Fibroblast of the aortic adventitia (primary cell): ENCODE measurements around the gene OR4D2. TPM values are rescaled to one million over a fixed set of nuclear protein-coding genes. Genes with fewer than 3 reads are reported as not detected.

Experiments
- DNase-seq: peaks from one replicate; pipeline ENCODE4 v3.0.0-alpha.2; 2010; ENCODE audit warnings: low read depth
- H3K4me3 ChIP-seq: 2 replicates; pipeline ENCODE4 v1.5.1; 2011; ENCODE audit warnings: low read depth, mild to moderate bottlenecking, control low read depth, low read length, moderate library complexity
- CTCF ChIP-seq: IDR thresholded peaks from 2 replicates; pipeline ENCODE4 v1.5.1; 2011; ENCODE audit warnings: mild to moderate bottlenecking, low read length, control low read depth, inconsistent platforms; ENCODE audit not compliant: insufficient read depth
- total RNA-seq: library from RNA; depleted of rRNA; stranded (reverse); fragments of >200 nt; gene quantifications from 2 replicates; pipeline ENCODE4 v1.2.3, GENCODE V29; 2012; ENCODE audit warnings: low replicate concordance

Gene OR4D2
- total RNA-seq, 1 donor = not detected

- TF ChIP-seq CTCF = no peak
- no peak overlapping the region for H3K4me3 ChIP-seq
- DNase-seq = no peak
Measured at GRCh38 chr17:58191241-58191896, 24.6 kb downstream of the OR4D2 start.

GRCh38 chr17:58192612-58193011 lies 25.8 kb downstream of the OR4D2 start, which contains the start of gene EPX:
Gene EPX, plus strand, starts transcription at chr17:58192726. Its CDS starts 121 bp downstream, at chr17:58192847.
- no peak for DNase-seq
- no peak within 1 kb of the TSS for H3K4me3 ChIP-seq
- no peak for TF ChIP-seq CTCF

- DNase-seq = no peak
- no peak for TF ChIP-seq CTCF
- H3K4me3 ChIP-seq = no peak overlapping the region
Measured at GRCh38 chr17:58193641-58194255, 27.0 kb downstream of the OR4D2 start.

GRCh38 chr17:58195518-58196123 lies 28.8 kb downstream of the OR4D2 start:
- H3K4me3 ChIP-seq = no peak overlapping the region
- no peak for TF ChIP-seq CTCF
- no peak for DNase-seq

- TF ChIP-seq CTCF = no peak
- H3K4me3 ChIP-seq = no peak overlapping the region
- no peak for DNase-seq
Measured at GRCh38 chr17:58196610-58197009, 29.8 kb downstream of the OR4D2 start.

- no peak overlapping the region for H3K4me3 ChIP-seq
- DNase-seq = peak; percentile 26
- TF ChIP-seq CTCF = peak; percentile 45
Measured at GRCh38 chr17:58200024-58200633, 33.3 kb downstream of the OR4D2 start.
